Activated CD4-positive, alpha-beta T cell treated with anti-CD3 and anti-CD28 coated beads, Interleukin-2, amount 10 ng/mL, durations not matched to agents 7 days and 5 days (primary cell): ENCODE results near the gene NDUFB8. TPM values are rescaled to one million over a fixed set of nuclear protein-coding genes. Genes with fewer than 3 reads are reported as not detected.
A peak's percentile ranks its signal among the peaks of the same experiment; 100 is the strongest.

Source experiments
- CTCF ChIA-PET: fragments of 350-600 bp; sonication (Branson Sonifier 250); formaldehyde crosslinking; loops from one replicate; lab custom pipeline; 2021; ENCODE audit warnings: antibody characterized with exemption; lab: Charles Lee
- POLR2A ChIA-PET: fragments of 350-600 bp; sonication (Branson Sonifier 250); formaldehyde crosslinking; loops from one replicate; lab custom pipeline; 2021; ENCODE audit warnings: antibody characterized with exemption; lab: Charles Lee
- DNase-seq: peaks from one replicate; pipeline ENCODE4 v3.0.0-alpha.2; 2020
- H3K27ac Mint-ChIP-seq: one replicate; pipeline ENCODE4 v1.8.0; 2021; ENCODE audit warnings: mild to moderate bottlenecking, moderate library complexity, mixed read lengths
- H3K27me3 Mint-ChIP-seq: one replicate; pipeline ENCODE4 v1.8.0; 2021; ENCODE audit warnings: mixed read lengths
- H3K36me3 Mint-ChIP-seq: one replicate; pipeline ENCODE4 v1.8.0; 2021; ENCODE audit warnings: low read depth, mixed read lengths
- H3K4me1 Mint-ChIP-seq: one replicate; pipeline ENCODE4 v1.8.0; 2021; ENCODE audit warnings: mixed read lengths
- H3K4me3 Mint-ChIP-seq: one replicate; pipeline ENCODE4 v1.8.0; 2021; ENCODE audit warnings: mild to moderate bottlenecking, moderate library complexity, mixed read lengths
- H3K9me3 Mint-ChIP-seq: one replicate; pipeline ENCODE4 v1.8.0; 2021; ENCODE audit warnings: mixed read lengths
- total RNA-seq, 2 experiments: library from RNA; stranded (reverse); gene quantifications; one replicate each; pipeline ENCODE4 v1.2.3, GENCODE V29; 2021

NDUFB8 gene
- total RNA-seq, 2 experiments from 2014 or later: 241 to 267 TPM

GRCh38 chr10:100501423-100501822, 28.2 kb downstream of the NDUFB8 start:
- Mint-ChIP-seq H3K9me3 (no peaks in the 10 kb centered on the region), H3K27me3 (no peaks in the 10 kb centered on the region), H3K4me3 (no peak overlapping the region), H3K36me3 (peaks cover 87% of the 10 kb centered on the region), H3K27ac (peak overlapping the region; percentile 22), H3K4me1 (peaks cover 92% of the 10 kb centered on the region)
- CTCF ChIA-PET: interaction anchor here (1.1 to 2.9 kb wide), 4 partner anchors 13 to 77 kb away, joined by 3 to 16 read pairs (median 8); no protein-coding TSS in a partner anchor
- no peak for DNase-seq
- POLR2A ChIA-PET: no interaction called here

- Mint-ChIP-seq H3K27me3 (no peaks in the 10 kb centered on the region), H3K4me3 (no peak overlapping the region), H3K36me3 (peaks cover 88% of the 10 kb centered on the region), H3K9me3 (no peaks in the 10 kb centered on the region), H3K4me1 (peaks cover 75% of the 10 kb centered on the region), H3K27ac (peak overlapping the region; percentile 54)
- ChIA-PET POLR2A (no interaction called here), CTCF (interaction anchor here (0.6 to 5.6 kb wide), 8 partner anchors 10 to 456 kb away, joined by 3 to 59 read pairs (median 5); no protein-coding TSS in a partner anchor)
- DNase-seq: no peak
Measured at GRCh38 chr10:100498059-100498458, 31.6 kb downstream of the NDUFB8 start.

GRCh38 chr10:100496567-100496966, 33.1 kb downstream of the NDUFB8 start:
- ChIA-PET CTCF (interaction anchor here (1.3 to 5.6 kb wide), 7 partner anchors 9 to 31 kb away, joined by 3 to 59 read pairs (median 6); no protein-coding TSS in a partner anchor), POLR2A (interaction anchor here (1.1 kb wide), 1 partner anchor 14 kb away, joined by 3 read pairs; no protein-coding TSS in a partner anchor)
- Mint-ChIP-seq H3K4me3 (no peak overlapping the region), H3K27ac (no peak overlapping the region), H3K36me3 (peaks cover 83% of the 10 kb centered on the region), H3K9me3 (no peaks in the 10 kb centered on the region), H3K4me1 (peaks cover 64% of the 10 kb centered on the region), H3K27me3 (no peaks in the 10 kb centered on the region)
- no peak for DNase-seq

- H3K36me3 Mint-ChIP-seq: peaks cover 73% of the 10 kb centered on the region
- no peak overlapping the region for H3K4me3 Mint-ChIP-seq
- H3K27me3 Mint-ChIP-seq: no peaks in the 10 kb centered on the region
- ChIA-PET CTCF (interaction anchor here (2.2 kb wide), 1 partner anchor 8 kb away, joined by 8 read pairs; no protein-coding TSS in a partner anchor), POLR2A (no interaction called here)
- no peak for DNase-seq
- H3K27ac Mint-ChIP-seq: no peak overlapping the region
- H3K9me3 Mint-ChIP-seq: no peaks in the 10 kb centered on the region
- peaks cover 18% of the 10 kb centered on the region for H3K4me1 Mint-ChIP-seq
Measured at GRCh38 chr10:100490531-100490930, 39.1 kb downstream of the NDUFB8 start.

GRCh38 chr10:100489396-100489795, 40.3 kb downstream of the NDUFB8 start:
- DNase-seq: no peak
- H3K27me3 Mint-ChIP-seq: no peaks in the 10 kb centered on the region
- no peak overlapping the region for H3K4me3 Mint-ChIP-seq
- POLR2A ChIA-PET: no interaction called here
- no peaks in the 10 kb centered on the region for H3K9me3 Mint-ChIP-seq
- peaks cover 21% of the 10 kb centered on the region for H3K4me1 Mint-ChIP-seq
- peaks cover 77% of the 10 kb centered on the region for H3K36me3 Mint-ChIP-seq
- CTCF ChIA-PET: interaction anchor here (1.9 to 2.1 kb wide), 2 partner anchors 11 to 29 kb away, joined by 6 to 16 read pairs; no protein-coding TSS in a partner anchor
- no peak overlapping the region for H3K27ac Mint-ChIP-seq

- DNase-seq: no peak
- H3K9me3 Mint-ChIP-seq: no peaks in the 10 kb centered on the region
- no peaks in the 10 kb centered on the region for H3K27me3 Mint-ChIP-seq
- POLR2A ChIA-PET: no interaction called here
- H3K4me1 Mint-ChIP-seq: peaks cover 30% of the 10 kb centered on the region
- H3K27ac Mint-ChIP-seq: no peak overlapping the region
- peaks cover 74% of the 10 kb centered on the region for H3K36me3 Mint-ChIP-seq
- CTCF ChIA-PET: interaction anchor here (1.3 to 2.5 kb wide), 5 partner anchors 9 to 31 kb away, joined by 3 to 16 read pairs (median 6); no protein-coding TSS in a partner anchor
- no peak overlapping the region for H3K4me3 Mint-ChIP-seq
Measured at GRCh38 chr10:100487529-100487928, 42.1 kb downstream of the NDUFB8 start.

GRCh38 chr10:100485801-100486495, 43.7 kb downstream of the NDUFB8 start:
- Mint-ChIP-seq H3K4me1 (peaks cover 35% of the 10 kb centered on the region), H3K36me3 (peaks cover 67% of the 10 kb centered on the region), H3K27ac (no peak overlapping the region), H3K9me3 (no peaks in the 10 kb centered on the region), H3K4me3 (no peak overlapping the region), H3K27me3 (peaks cover 2% of the 10 kb centered on the region)
- CTCF ChIA-PET: interaction anchor here (0.9 to 2.5 kb wide), 5 partner anchors 10 to 52 kb away, joined by 3 to 7 read pairs (median 3); no protein-coding TSS in a partner anchor
- DNase-seq: no peak
- POLR2A ChIA-PET: no interaction called here

- Mint-ChIP-seq H3K27me3 (peaks cover 4% of the 10 kb centered on the region), H3K36me3 (peaks cover 61% of the 10 kb centered on the region), H3K27ac (no peak overlapping the region), H3K4me1 (peaks cover 35% of the 10 kb centered on the region), H3K9me3 (no peaks in the 10 kb centered on the region), H3K4me3 (no peak overlapping the region)
- CTCF ChIA-PET: interaction anchor here (0.9 to 2.5 kb wide), 4 partner anchors 10 to 51 kb away, joined by 3 to 7 read pairs (median 4); no protein-coding TSS in a partner anchor
- no peak for DNase-seq
- POLR2A ChIA-PET: no interaction called here
Measured at GRCh38 chr10:100485366-100485765, 44.3 kb downstream of the NDUFB8 start.

- peak overlapping the region; percentile 1 for H3K27ac Mint-ChIP-seq
- peaks cover 12% of the 10 kb centered on the region for H3K27me3 Mint-ChIP-seq
- no peak overlapping the region for H3K4me3 Mint-ChIP-seq
- ChIA-PET POLR2A (interaction anchor here (2.2 kb wide), 1 partner anchor 25 kb away, joined by 10 read pairs; no protein-coding TSS in a partner anchor), CTCF (interaction anchor here (1.4 to 5.8 kb wide), 7 partner anchors 8 to 119 kb away, joined by 3 to 82 read pairs (median 7); partner anchors contain the start of gene SEC31B)
- no peaks in the 10 kb centered on the region for H3K9me3 Mint-ChIP-seq
- peaks cover 33% of the 10 kb centered on the region for H3K4me1 Mint-ChIP-seq
- DNase-seq: no peak
- H3K36me3 Mint-ChIP-seq: peaks cover 51% of the 10 kb centered on the region
Measured at GRCh38 chr10:100483876-100484666, 45.6 kb downstream of the NDUFB8 start.

GRCh38 chr10:100482834-100483185, 46.9 kb downstream of the NDUFB8 start:
- peaks cover 33% of the 10 kb centered on the region for H3K4me1 Mint-ChIP-seq
- peak overlapping the region; percentile 70 for H3K27ac Mint-ChIP-seq
- CTCF ChIA-PET: interaction anchor here (0.6 to 5.8 kb wide), 22 partner anchors 8 to 179 kb away, joined by 3 to 82 read pairs (median 5); partner anchors contain the start of genes HIF1AN and SEC31B
- no peaks in the 10 kb centered on the region for H3K9me3 Mint-ChIP-seq
- peak overlapping the region; percentile 74 for H3K4me3 Mint-ChIP-seq
- H3K27me3 Mint-ChIP-seq: peaks cover 13% of the 10 kb centered on the region
- H3K36me3 Mint-ChIP-seq: peaks cover 41% of the 10 kb centered on the region
- POLR2A ChIA-PET: interaction anchor here (0.6 to 2.2 kb wide), 4 partner anchors 17 to 116 kb away, joined by 3 to 10 read pairs (median 4); no protein-coding TSS in a partner anchor
- DNase-seq: no peak

- Mint-ChIP-seq H3K27me3 (peaks cover 13% of the 10 kb centered on the region), H3K4me3 (peak overlapping the region; percentile 74), H3K9me3 (no peaks in the 10 kb centered on the region), H3K27ac (peak overlapping the region; percentile 70), H3K36me3 (peaks cover 40% of the 10 kb centered on the region), H3K4me1 (peaks cover 33% of the 10 kb centered on the region)
- ChIA-PET POLR2A (interaction anchor here (0.6 to 2.2 kb wide), 4 partner anchors 17 to 117 kb away, joined by 3 to 10 read pairs (median 4); no protein-coding TSS in a partner anchor), CTCF (interaction anchor here (0.7 to 5.8 kb wide), 21 partner anchors 9 to 178 kb away, joined by 3 to 82 read pairs (median 5); partner anchors contain the start of genes HIF1AN and SEC31B)
- DNase-seq: peak; percentile 67
Measured at GRCh38 chr10:100482181-100482833, 47.4 kb downstream of the NDUFB8 start.
